K562 (cell line): ENCODE measurements around the gene PIK3C2G. TPM values are rescaled to one million over a fixed set of nuclear protein-coding genes. Genes with fewer than 3 reads are reported as not detected.

Source experiments
- ATAC-seq: fragments of 200-7000 bp; cut with Tn5 transposase; 3 replicates; pipeline ENCODE4 v1.9.1; 2020; ENCODE audit warnings: moderate library complexity
- BruUV-seq: library from RNA; stranded (reverse); fragments of 400-500 nt; replicated peaks from 2 replicates; lab custom pipeline; 2021; lab: Mats Ljungman, UMichigan
- CTCF ChIA-PET: fragments of 300-600 bp; formaldehyde crosslinking; extraction: SDS; loops from one replicate; lab custom pipeline; 2021; ENCODE audit warnings: low intra/inter-chr PET ratio; lab: Yijun Ruan, JAX
- POLR2A ChIA-PET: fragments of 300-600, 350-650 bp; sonication (Branson Sonifier 250); formaldehyde crosslinking; extraction: SDS; loops from one replicate; lab custom pipeline; 2021; ENCODE audit warnings: antibody characterized with exemption, inconsistent platforms; lab: Yijun Ruan, JAX
- DNase-seq, 4 experiments: peaks; one replicate each; pipeline versions ENCODE4 v3.0.0 to v3.0.0-alpha.2; 2011 to 2018; ENCODE audit warnings: low spot score in 3 of 4, mixed read lengths in 3 of 4; ENCODE audit errors: extremely low read depth in 1 of 4
- FAIRE-seq: peaks from 2 replicates; lab custom pipeline; 2011; peaks lifted over from hg19 to GRCh38; lab: Jason Lieb, UNC
- H2AFZ ChIP-seq: 2 replicates; pipeline ENCODE4 v1.6.0; 2011; ENCODE audit warnings: low read depth, low read length, control low read depth, inconsistent platforms
- H3K27ac ChIP-seq: fragments of 200-600 bp; 3 replicates; pipeline ENCODE4 v1.8.0; 2011; ENCODE audit warnings: low read depth, mild to moderate bottlenecking, control low read depth, inconsistent platforms, low read length, moderate library complexity, mixed read lengths; ENCODE audit errors: extremely low read depth
- H3K27me3 ChIP-seq, 2 experiments: fragments of 300-600 bp in 1 of 2; 2 replicates in 1 of 2; 3 replicates in 1 of 2; pipeline versions ENCODE4 v1.6.0 to v1.8.0; 2011; ENCODE audit warnings: inconsistent platforms in 2 of 2, low read length in 2 of 2, mild to moderate bottlenecking in 1 of 2, mixed read lengths in 1 of 2, moderate library complexity in 1 of 2; ENCODE audit not compliant: control insufficient read depth in 2 of 2, insufficient read depth in 2 of 2
- H3K36me3 ChIP-seq: fragments of 300-600 bp; 3 replicates; pipeline ENCODE4 v1.8.0; 2011; ENCODE audit warnings: mild to moderate bottlenecking, low read length, inconsistent platforms; ENCODE audit not compliant: control insufficient read depth, insufficient read depth
- H3K4me1 ChIP-seq, 2 experiments: fragments of 200-600 bp in 1 of 2; replicated peaks in 1 of 2; 2 replicates in 1 of 2; 3 replicates in 1 of 2; pipeline versions ENCODE4 v1.5.1 to v1.8.0; 2011; ENCODE audit warnings: inconsistent platforms in 2 of 2, low read length in 2 of 2, mild to moderate bottlenecking in 1 of 2, mixed read lengths in 1 of 2, moderate library complexity in 1 of 2; ENCODE audit not compliant: control insufficient read depth in 2 of 2, insufficient read depth in 2 of 2
- H3K4me2 ChIP-seq: 2 replicates; pipeline ENCODE4 v1.6.1; 2011; ENCODE audit warnings: low read length, control low read depth, inconsistent platforms, mixed read lengths; ENCODE audit not compliant: insufficient read depth
- H3K4me3 ChIP-seq: fragments of 200-600 bp; sonication (generic), shearing (Covaris generic); 2 replicates; pipeline ENCODE4 v1.5.1; 2016; ENCODE audit warnings: control low read depth, inconsistent platforms
- H3K79me2 ChIP-seq: fragments of 200-600 bp; 3 replicates; pipeline ENCODE4 v1.8.0; 2011; ENCODE audit warnings: low read length, inconsistent platforms; ENCODE audit not compliant: control insufficient read depth, insufficient read depth
- H3K9ac ChIP-seq, 2 experiments: 2 replicates each; pipeline versions ENCODE4 v1.6.0 to v1.6.1; 2011; ENCODE audit warnings: low read depth in 2 of 2, low read length in 2 of 2, control low read depth in 1 of 2, inconsistent platforms in 1 of 2, mild to moderate bottlenecking in 1 of 2, mixed read lengths in 1 of 2; ENCODE audit not compliant: insufficient read depth in 1 of 2
- H3K9me1 ChIP-seq: one replicate; pipeline ENCODE4 v1.6.0; 2011; ENCODE audit warnings: inconsistent platforms, mild to moderate bottlenecking, low read length, moderate library complexity; ENCODE audit not compliant: control insufficient read depth, insufficient read depth
- H3K9me3 ChIP-seq: replicated peaks from 2 replicates; pipeline ENCODE4 v1.5.1; 2011; ENCODE audit warnings: low read depth, low read length, inconsistent platforms; ENCODE audit not compliant: control insufficient read depth, insufficient read depth
- H4K20me1 ChIP-seq: replicated peaks from 2 replicates; pipeline ENCODE4 v1.6.1; 2011; ENCODE audit warnings: low read length, inconsistent platforms, mixed read lengths; ENCODE audit not compliant: control insufficient read depth, insufficient read depth
- EGR1 ChIP-seq: fragments of 450-650 bp; conservative IDR thresholded peaks from 2 replicates; pipeline ENCODE4 v1.6.1; 2017; ENCODE audit warnings: mild to moderate bottlenecking
- WGBS: fragments of 100-300 bp; shearing (Covaris generic); methylation state at CpG from one replicate; pipeline ENCODE4 v1.1.6; 2016; ENCODE audit warnings: low coverage, mixed read lengths; ENCODE audit not compliant: insufficient coverage; ENCODE audit errors: missing lambda C conversion rate; 5-methylcytosine and 5-hydroxymethylcytosine counted together
- in situ Hi-C: fragments of 300-500 bp; cut with MboI; formaldehyde crosslinking; loops from 4 replicates; pipeline ENCODE4 v1.15.0; 2018; ENCODE audit warnings: inconsistent platforms, mixed read lengths
- intact Hi-C: fragments of 100-400 bp; cut with micrococcal nuclease; formaldehyde crosslinking; loops from 2 replicates; pipeline ENCODE4 v1.14.2; 2022
- polyA plus RNA-seq, 8 experiments: library from polyadenylated mRNA; depleted of rRNA in 4 of 8; stranded (reverse) in 5 of 8; unstranded in 3 of 8; fragments of >200 nt; fragmentation: Nextera tagmentation in 2 of 8; fragmentation: Illumina TruSeq in 1 of 8; extraction: Ambion mirVana in 2 of 8; extraction: Trizol in 1 of 8; gene quantifications; 2 replicates each; pipeline versions ENCODE4 v1.2.1 to v1.2.3, GENCODE V29; 2011 to 2014; ENCODE audit warnings: inconsistent platforms in 1 of 8, missing spikeins in 1 of 8
- total RNA-seq, 7 experiments: library from RNA; depleted of rRNA in 6 of 7; stranded (reverse); fragments of >200 nt in 6 of 7; fragmentation: Illumina TruSeq in 2 of 7; extraction: Trizol in 2 of 7; gene quantifications; 2 replicates each; pipeline versions ENCODE4 v1.2.1 to v1.2.3, GENCODE V29; 2011 to 2021; ENCODE audit warnings: low replicate concordance in 1 of 7
- TF ChIP-seq, protein P1 (sequence below), 2 experiments: IDR thresholded peaks in 1 of 2; conservative IDR thresholded peaks in 1 of 2; 2 replicates each; pipeline ENCODE4 v1.6.1; 2016; ENCODE audit warnings: low read depth in 2 of 2, mild to moderate bottlenecking in 1 of 2, missing compliant biosample characterization in 1 of 2, missing genetic modification characterization in 1 of 2, moderate library complexity in 1 of 2

Gene PIK3C2G
- total and polyA plus RNA-seq, 9 of the 15 experiments (the other 6 are each of a cell fraction or from before 2014, with no cell fraction given): not detected

DNA sequence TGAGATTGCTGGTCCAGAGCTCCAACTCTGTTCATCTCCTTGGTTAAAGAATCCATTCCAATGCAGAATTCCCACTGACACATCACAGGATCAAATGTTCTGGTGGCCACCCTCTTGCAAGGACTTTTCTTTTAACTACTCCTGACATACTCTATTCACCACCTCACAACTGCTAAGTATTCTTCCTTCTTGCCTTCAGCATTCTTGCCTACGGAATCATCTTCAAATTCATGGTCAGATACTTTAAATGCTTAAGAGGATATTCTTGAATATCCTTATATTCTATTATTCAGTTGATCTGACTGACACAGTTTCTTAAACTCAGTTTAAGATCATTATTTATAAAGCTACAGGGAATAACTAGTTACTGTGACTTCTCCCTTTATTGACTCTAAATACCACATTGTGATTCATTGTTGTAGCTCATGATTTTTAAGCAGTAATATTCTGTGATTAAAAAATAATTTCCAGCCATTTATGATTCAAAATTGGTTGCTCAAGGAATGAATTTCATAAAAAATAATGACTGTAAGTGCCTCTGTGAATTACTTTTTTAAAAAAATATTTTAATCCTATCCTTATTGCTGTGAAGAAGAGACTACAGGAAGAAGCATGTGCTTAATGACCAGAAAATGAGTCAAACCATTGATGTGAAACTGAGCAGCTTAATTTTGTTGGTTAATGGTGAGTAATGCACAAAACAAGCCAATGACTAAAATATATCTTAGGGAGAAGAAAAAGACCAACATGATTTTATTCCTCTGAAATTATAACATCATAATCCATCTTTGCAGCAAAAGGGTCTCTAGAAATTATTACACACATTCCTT lies 207.1 kb downstream of the PIK3C2G start (continued):
- TF ChIP-seq, protein P1, sequence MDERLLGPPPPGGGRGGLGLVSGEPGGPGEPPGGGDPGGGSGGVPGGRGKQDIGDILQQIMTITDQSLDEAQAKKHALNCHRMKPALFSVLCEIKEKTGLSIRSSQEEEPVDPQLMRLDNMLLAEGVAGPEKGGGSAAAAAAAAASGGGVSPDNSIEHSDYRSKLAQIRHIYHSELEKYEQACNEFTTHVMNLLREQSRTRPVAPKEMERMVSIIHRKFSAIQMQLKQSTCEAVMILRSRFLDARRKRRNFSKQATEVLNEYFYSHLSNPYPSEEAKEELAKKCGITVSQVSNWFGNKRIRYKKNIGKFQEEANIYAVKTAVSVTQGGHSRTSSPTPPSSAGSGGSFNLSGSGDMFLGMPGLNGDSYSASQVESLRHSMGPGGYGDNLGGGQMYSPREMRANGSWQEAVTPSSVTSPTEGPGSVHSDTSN (CRISPR knock-in tag; IDR thresholded peaks at IDR 0.05; ENCODE audit: low read depth): no peak
- TF ChIP-seq, protein P1 (tag; conservative IDR thresholded peaks at IDR 0.05; ENCODE audit: low read depth): no peak

DNA sequence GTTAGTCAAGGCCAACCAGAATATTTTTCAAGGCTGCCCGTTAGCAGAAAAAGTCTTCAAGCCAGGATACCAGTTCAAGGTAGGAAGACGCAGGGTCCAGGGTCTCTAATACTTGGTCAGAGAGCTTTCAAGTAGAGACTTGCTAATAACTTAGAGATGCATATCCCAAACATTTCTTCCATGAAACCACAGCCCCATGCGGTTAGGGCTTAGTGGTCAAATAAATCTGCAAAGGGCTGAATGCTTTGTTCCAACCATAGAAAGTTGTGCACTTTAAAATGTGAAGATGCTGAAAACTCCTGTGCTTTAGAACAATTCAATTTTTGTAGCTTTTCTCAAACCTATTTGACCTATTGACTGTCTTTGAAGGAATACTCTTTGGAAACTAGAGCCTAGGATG lies 208.9 kb downstream of the PIK3C2G start:
- H3K9me1 ChIP-seq: no peaks in the 10 kb centered on the region
- no TSS peak for BruUV-seq
- FAIRE-seq (no peak), DNase-seq (no peak), ATAC-seq (no peak)
- no peaks in the 10 kb centered on the region for H3K9me3 ChIP-seq
- H3K4me3 ChIP-seq: no peak overlapping the region
- H3K4me2 ChIP-seq: no peak overlapping the region
- H3K79me2 ChIP-seq: no peaks in the 10 kb centered on the region
- ChIA-PET POLR2A (no interaction called here), CTCF (no interaction called here)
- H3K27ac ChIP-seq: no peak overlapping the region
- TF ChIP-seq EGR1: no peak
- H3K27me3 ChIP-seq: no peaks in the 10 kb centered on the region
- H3K36me3 ChIP-seq: no peaks in the 10 kb centered on the region
- H2AFZ ChIP-seq: no peak overlapping the region
- 22% methylated on average over 2 of the region's 3 CpGs for WGBS
- in situ Hi-C loops (no loop called here), intact Hi-C loops (no loop called here)
- H4K20me1 ChIP-seq: no peaks in the 10 kb centered on the region
- H3K4me1 ChIP-seq: no peaks in the 10 kb centered on the region
- no peak overlapping the region for H3K9ac ChIP-seq
